ENCODE data around the gene ANO8. TPM values are rescaled to one million over a fixed set of nuclear protein-coding genes. Genes with fewer than 3 reads are reported as not detected.
"Not testable (repeated sequence)": the region's sequence is repeated elsewhere in the genome, so short reads cannot be mapped to it uniquely, and the experiment has no call there.

ANO8 gene
- total RNA-seq, 8 experiments from 2014 or later: 1.3 to 18.0 (median 10.8) TPM

GRCh38 chr19:17281391-17282304, 53.0 kb downstream of the ANO8 start, which contains the start of gene ANKLE1:
Gene ANKLE1, plus strand, starts transcription at chr19:17281901. Its CDS starts 20 bp downstream, at chr19:17281921.
- in situ Hi-C loops (cut with MboI; ENCODE audit: low pct_unique_long_range_greater_than_20kb in 2 of 9, low sequenced_read_pairs in 9 of 9, unreplicated experiment in 9 of 9): loop anchor here in 8 of 9 experiments (10.0 to 25.0 kb wide), 3 partner anchors 207 to 219 kb away; partner anchors contain the start of genes HAUS8 (in 1 of the 8) and MYO9B (in 1 of the 8)
- Histone ChIP-seq H3K4me3 (peak within 1 kb of the TSS in 4 of 5 donors; percentile 13 to 20 (median 16)), H3K27ac (no peak within 1 kb of the TSS), H3K4me1 (replicated peaks in 1 of 2) (peaks cover 0 to 11% of the 10 kb centered on the region in 2 donors)
- WGBS, 10 experiments: 10 to 80% (median 22%) methylated on average over 1 to 7 of the region's 75 CpGs; no CpG with 5 or more reads in 6 of the 10 experiments
- ATAC-seq (replicated peaks in 6 of 8): peak; percentile 3 to 58 (median 38)

- in situ Hi-C loops (cut with MboI; ENCODE audit: low pct_unique_long_range_greater_than_20kb in 2 of 9, low sequenced_read_pairs in 9 of 9, unreplicated experiment in 9 of 9): loop anchor here in 5 of 9 experiments (25.0 kb wide), 1 partner anchor 217 kb away; no protein-coding TSS in a partner anchor
- Histone ChIP-seq H3K4me3 (no peak overlapping the region), H3K27ac (no peak overlapping the region), H3K4me1 (replicated peaks in 1 of 2) (peaks cover 0 to 11% of the 10 kb centered on the region in 2 donors)
- 72 to 100% (median 94%) methylated on average over 1 to 3 of the region's 3 CpGs; no CpG with 5 or more reads in 3 of the 10 experiments for WGBS, 10 experiments
- no peak for ATAC-seq (replicated peaks in 6 of 8)
Measured at GRCh38 chr19:17279436-17279835, 55.2 kb downstream of the ANO8 start.

- no peaks in the 10 kb centered on the region for H3K4me1 ChIP-seq (replicated peaks in 1 of 2)
- 83 to 100% (median 90%) methylated on average over 3 to 9 of the region's 19 CpGs; no CpG with 5 or more reads in 4 of the 10 experiments for WGBS, 10 experiments
- in situ Hi-C loops (cut with MboI; ENCODE audit: low pct_unique_long_range_greater_than_20kb in 2 of 9, low sequenced_read_pairs in 9 of 9, unreplicated experiment in 9 of 9): loop anchor here in 5 of 9 experiments (25.0 kb wide), 1 partner anchor 213 kb away; no protein-coding TSS in a partner anchor
- H3K4me3 ChIP-seq: no peak overlapping the region
- no peak overlapping the region for H3K27ac ChIP-seq
- no peak for ATAC-seq (replicated peaks in 6 of 8)
Measured at GRCh38 chr19:17275441-17276175, 59.0 kb downstream of the ANO8 start.

GRCh38 chr19:17274892-17275291, 59.8 kb downstream of the ANO8 start:
- in situ Hi-C loops (cut with MboI; ENCODE audit: low pct_unique_long_range_greater_than_20kb in 2 of 9, low sequenced_read_pairs in 9 of 9, unreplicated experiment in 9 of 9): loop anchor here in 5 of 9 experiments (25.0 kb wide), 1 partner anchor 213 kb away; no protein-coding TSS in a partner anchor
- not testable (repeated sequence) for H3K27ac ChIP-seq; H3K4me1 ChIP-seq (replicated peaks in 1 of 2); ATAC-seq (replicated peaks in 6 of 8); H3K4me3 ChIP-seq
- 83 to 100% (median 100%) methylated on average over 1 to 3 of the region's 3 CpGs; no CpG with 5 or more reads in 4 of the 10 experiments for WGBS, 10 experiments

Other genes starting within 250 kb of the ANO8 start
- gene USE1, start 119.5 kb downstream of the ANO8 start, total RNA-seq: 10 to 100 TPM; 14.7 to 31.0 (median 22.9) TPM
- 10 to 100 TPM in 3 of 8 experiments, 1 to 10 TPM in 5; 5.4 to 19.2 (median 9.5) TPM for gene OCEL1, start 108.6 kb downstream of the ANO8 start, total RNA-seq
- gene NR2F6, start 88.9 kb downstream of the ANO8 start, total RNA-seq: 10 to 100 TPM; 16.7 to 27.0 (median 19.5) TPM
- gene USHBP1, start 70.1 kb downstream of the ANO8 start, total RNA-seq: under 1 TPM in 7 of 8 experiments, not detected in 1; 0.07 to 0.59 (median 0.27) TPM
- gene BABAM1, start 67.4 kb downstream of the ANO8 start, total RNA-seq: 10 to 100 TPM; 50.6 to 91.4 (median 64.5) TPM
- 1 to 10 TPM in 6 of 8 experiments, under 1 TPM in 2; 0.46 to 2.9 (median 1.4) TPM for gene ANKLE1, start 53.0 kb downstream of the ANO8 start, total RNA-seq
- 10 to 100 TPM in 3 of 8 experiments, 1 to 10 TPM in 5; 6.2 to 16.2 (median 8.2) TPM for gene ABHD8, start 31.4 kb downstream of the ANO8 start, total RNA-seq
- gene MRPL34, start 29.0 kb downstream of the ANO8 start, total RNA-seq: 10 to 100 TPM; 31.8 to 72.9 (median 50.1) TPM
- gene DDA1, start 25.3 kb downstream of the ANO8 start, total RNA-seq: 10 to 100 TPM; 39.4 to 85.9 (median 67.4) TPM
- gene GTPBP3, start 2.7 kb upstream of the ANO8 start, total RNA-seq: 10 to 100 TPM in 7 of 8 experiments, 1 to 10 TPM in 1; 9.0 to 31.3 (median 17.0) TPM
- 1 to 10 TPM in 1 of 8 experiments, under 1 TPM in 6, not detected in 1; 0.05 to 2.5 (median 0.27) TPM for gene PLVAP, start 42.5 kb upstream of the ANO8 start, total RNA-seq
- 1 to 10 TPM in 1 of 8 experiments, under 1 TPM in 3, not detected in 4; 0.22 to 1.1 (median 0.39) TPM for gene CCDC194, start 59.3 kb upstream of the ANO8 start, total RNA-seq
- gene BST2, start 70.8 kb upstream of the ANO8 start, total RNA-seq: 100 to 1,000 TPM in 1 of 8 experiments, 10 to 100 TPM in 5, 1 to 10 TPM in 2; 6.8 to 217 (median 31.0) TPM
- 10 to 100 TPM; 23.2 to 52.3 (median 37.9) TPM for gene MVB12A, start 85.2 kb upstream of the ANO8 start, total RNA-seq
- 1 to 10 TPM in 1 of 8 experiments, under 1 TPM in 6, not detected in 1; 0.23 to 1.7 (median 0.29) TPM for gene TMEM221, start 113.8 kb upstream of the ANO8 start, total RNA-seq
- gene NXNL1, start 126.1 kb upstream of the ANO8 start, total RNA-seq: not detected
- gene SLC27A1, start 135.7 kb upstream of the ANO8 start, total RNA-seq: 10 to 100 TPM in 5 of 8 experiments, 1 to 10 TPM in 3; 6.5 to 30.5 (median 10.5) TPM
- 10 to 100 TPM; 42.0 to 83.7 (median 60.5) TPM for gene PGLS, start 176.8 kb upstream of the ANO8 start, total RNA-seq
- 100 to 1,000 TPM in 1 of 8 experiments, 10 to 100 TPM in 7; 19.7 to 101 (median 31.0) TPM for gene COLGALT1, start 220.8 kb upstream of the ANO8 start, total RNA-seq

All from motor neuron (in vitro differentiated cells).